ENCODE measurements around the gene NCBP1.
"Not testable (repeated sequence)": the region's sequence is repeated elsewhere in the genome, so short reads cannot be mapped to it uniquely, and the experiment has no call there.

The NCBP1 gene, protein sequence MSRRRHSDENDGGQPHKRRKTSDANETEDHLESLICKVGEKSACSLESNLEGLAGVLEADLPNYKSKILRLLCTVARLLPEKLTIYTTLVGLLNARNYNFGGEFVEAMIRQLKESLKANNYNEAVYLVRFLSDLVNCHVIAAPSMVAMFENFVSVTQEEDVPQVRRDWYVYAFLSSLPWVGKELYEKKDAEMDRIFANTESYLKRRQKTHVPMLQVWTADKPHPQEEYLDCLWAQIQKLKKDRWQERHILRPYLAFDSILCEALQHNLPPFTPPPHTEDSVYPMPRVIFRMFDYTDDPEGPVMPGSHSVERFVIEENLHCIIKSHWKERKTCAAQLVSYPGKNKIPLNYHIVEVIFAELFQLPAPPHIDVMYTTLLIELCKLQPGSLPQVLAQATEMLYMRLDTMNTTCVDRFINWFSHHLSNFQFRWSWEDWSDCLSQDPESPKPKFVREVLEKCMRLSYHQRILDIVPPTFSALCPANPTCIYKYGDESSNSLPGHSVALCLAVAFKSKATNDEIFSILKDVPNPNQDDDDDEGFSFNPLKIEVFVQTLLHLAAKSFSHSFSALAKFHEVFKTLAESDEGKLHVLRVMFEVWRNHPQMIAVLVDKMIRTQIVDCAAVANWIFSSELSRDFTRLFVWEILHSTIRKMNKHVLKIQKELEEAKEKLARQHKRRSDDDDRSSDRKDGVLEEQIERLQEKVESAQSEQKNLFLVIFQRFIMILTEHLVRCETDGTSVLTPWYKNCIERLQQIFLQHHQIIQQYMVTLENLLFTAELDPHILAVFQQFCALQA

DNA sequence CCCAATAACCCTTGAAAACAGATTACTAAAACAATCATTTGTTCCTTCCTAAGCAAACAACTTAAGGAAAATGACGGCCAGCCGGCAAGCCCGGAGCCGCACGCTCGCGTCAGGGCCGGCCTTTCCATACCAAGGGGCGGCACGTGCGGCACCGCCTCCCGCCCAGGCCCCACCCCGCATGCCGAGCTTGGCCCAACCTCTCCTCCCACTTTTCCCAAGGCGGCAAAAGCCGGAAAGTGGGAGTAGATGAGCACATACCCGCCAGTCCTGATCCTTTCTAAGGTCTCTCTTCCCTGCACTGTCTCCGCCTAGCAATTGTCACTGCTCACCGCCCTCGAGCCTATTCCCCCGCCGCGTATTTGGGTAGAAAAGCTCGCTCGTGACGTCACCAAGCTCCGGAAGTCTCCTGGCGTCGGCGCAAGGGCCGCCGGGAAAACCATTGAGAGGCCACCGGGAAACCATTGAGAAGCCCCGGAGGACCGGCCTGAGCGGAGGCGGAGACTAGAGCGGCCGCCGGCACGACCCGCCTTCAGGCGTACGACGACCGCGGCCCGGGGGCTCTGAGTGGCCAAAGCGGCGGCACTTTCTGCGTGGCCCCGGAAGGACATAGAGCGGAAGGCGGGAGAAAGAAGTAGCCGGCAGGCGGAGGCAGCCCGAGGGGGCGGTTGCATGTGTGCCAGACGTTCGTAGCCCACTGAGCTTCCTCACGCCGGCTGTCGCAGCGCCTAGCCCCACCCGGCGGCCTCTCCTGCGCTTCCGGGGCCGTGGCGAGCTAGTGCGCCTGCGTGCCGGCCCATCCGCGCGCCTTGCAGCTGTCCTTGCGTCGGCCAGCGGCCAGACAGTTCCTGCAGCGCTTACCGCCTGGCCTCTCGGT lies at the start of gene NCBP1, which contains the start of gene TSTD2:
Gene NCBP1 (plus strand): TSS at position 837 of the 874 bp plus-strand sequence. CDS start 61 bp downstream, outside the sequence.
Gene TSTD2 (minus strand): TSS at position 384 of the 874 bp plus-strand sequence. CDS start 5,806 bp downstream, outside the sequence.
- DNase-seq: peak; percentile 99

DNA sequence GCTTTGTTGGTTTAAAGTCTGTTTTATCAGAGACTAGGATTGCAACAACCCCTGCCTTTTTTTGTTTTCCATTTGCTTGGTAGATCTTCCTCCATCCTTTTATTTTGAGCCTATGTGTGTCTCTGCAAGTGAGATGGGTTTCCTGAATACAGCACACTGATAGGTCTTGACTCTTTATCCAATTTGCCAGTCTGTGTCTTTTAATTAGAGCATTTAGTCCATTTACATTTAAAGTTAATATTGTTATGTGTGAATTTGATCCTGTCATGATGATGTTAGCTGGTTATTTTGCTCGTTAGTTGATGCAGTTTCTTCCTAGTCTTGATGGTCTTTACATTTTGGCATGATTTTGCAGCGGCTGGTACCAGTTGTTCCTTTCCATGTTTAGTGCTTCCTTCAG lies 48.8 kb upstream of the NCBP1 start:
- DNase-seq: not testable (repeated sequence)

DNA sequence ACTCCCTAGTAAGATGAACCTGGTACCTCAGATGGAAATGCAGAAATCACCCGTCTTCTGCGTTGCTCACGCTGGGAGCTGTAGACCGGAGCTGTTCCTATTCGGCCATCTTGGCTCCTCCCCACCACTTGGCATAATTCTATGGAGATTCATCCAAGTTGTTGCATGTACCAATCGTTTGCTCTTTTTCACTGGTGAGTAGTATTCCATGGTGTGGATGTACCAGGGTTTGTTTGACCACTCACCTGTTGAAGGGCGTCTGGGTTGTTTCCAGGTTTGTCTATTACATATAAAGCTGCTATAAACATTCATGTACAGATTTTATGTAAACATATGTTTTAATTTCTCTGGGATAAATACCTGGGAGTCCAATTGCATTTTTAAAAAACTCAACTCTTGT lies 46.7 kb upstream of the NCBP1 start:
- not testable (repeated sequence) for DNase-seq

DNA sequence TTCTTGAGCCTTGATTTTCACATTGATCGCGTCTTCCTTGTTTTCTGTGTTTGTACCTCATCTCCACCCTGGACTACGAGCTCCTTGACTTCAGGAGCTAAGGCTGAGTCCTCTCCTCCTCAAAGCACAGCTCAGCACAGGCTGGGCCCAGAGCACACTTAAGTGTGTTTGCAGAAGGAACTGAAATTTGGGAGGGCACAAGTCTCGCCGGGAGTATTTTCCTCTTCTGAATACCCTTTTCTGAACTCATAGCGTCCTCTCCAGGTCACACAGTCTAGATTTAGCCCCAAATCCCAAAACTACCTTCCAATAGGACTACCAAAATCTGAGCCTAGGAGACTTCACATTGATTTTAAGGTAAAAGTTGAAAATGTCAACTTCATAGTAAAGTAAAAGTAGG lies 42.1 kb upstream of the NCBP1 start:
- DNase-seq: no peak

DNA sequence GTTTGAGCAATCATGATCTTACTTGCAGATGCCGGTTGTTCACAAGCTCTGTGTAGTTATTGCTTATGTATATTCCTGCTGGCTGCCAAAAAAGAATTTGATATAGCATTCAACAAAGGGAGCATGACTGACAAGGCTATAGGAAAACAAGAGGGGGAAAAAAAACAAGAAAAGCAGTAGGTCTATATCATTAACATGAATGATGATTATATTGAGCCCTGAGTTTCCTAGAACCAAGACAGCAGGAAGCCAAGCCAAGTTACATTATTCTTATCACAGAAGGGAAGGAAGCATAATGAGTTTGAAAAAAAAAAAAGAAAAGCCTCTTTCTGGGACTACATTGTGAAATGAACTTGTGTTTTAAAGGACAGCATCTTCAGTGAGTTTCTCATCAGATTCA lies 41.5 kb upstream of the NCBP1 start:
- DNase-seq: no peak

DNA sequence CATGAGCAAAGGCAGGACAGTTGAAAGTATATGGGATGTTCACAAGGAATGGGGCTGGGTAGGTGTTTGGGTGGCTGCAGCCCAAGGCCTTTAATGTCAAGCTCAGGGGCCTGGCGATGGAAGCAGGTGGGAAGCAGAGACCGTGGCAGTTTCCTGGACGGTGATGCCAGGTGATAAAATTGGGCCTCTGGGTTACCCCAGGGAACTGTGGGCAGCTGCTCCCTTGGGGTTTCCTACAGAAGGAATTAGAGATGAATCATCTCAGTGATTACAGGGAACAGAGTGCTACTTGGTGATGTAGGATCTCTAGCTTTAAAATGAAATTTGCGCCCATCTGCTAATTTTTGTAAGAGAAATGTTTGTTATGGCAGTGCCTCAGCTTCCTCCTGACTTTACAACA lies 39.7 kb upstream of the NCBP1 start:
- DNase-seq: no peak

DNA sequence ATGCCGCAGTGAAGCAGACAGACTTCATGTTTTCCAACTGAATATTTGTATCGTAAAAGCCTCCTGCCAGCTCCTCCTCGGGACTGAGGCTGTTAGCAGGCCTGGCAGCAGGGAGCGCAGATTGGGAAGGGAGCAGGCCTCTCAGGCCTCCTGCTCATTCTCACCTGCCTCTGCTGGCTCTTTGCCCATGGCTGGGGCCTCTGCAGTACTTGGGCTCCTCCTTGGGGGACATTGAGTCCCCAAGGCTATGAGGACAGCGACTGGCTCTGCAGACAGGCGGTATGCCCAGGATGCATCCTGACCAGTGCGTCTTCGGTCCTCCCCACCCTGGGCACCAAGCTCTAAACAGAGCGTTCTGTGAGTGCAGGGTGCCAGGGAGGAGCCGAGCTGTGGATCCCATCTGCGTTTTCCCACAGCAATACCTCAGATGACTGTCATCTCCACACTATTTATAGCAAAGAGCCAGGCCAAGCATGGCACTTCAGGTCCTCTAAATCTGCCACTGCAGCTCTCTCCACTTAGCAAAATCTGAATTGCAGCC lies 39.2 kb upstream of the NCBP1 start:
- DNase-seq: no peak

DNA sequence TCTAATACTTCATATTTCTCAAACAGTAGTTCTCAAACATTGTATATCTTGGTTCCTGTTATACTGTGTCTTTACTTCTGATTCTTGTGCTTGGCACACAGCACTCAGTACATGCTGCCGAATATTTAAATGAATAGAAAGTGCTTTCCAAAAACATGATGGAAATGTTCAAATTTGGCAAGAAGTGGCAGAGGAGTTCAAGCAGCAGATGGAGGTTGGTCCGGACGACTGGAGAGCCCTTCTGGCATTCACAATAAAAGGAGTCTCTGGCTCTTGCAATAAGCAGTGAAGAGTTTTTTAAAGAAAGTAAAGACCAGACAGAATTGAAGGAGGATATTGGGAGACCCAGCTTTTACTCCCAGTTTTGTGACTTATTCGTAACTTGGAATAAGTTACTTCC lies 36.7 kb upstream of the NCBP1 start:
- no peak for DNase-seq

DNA sequence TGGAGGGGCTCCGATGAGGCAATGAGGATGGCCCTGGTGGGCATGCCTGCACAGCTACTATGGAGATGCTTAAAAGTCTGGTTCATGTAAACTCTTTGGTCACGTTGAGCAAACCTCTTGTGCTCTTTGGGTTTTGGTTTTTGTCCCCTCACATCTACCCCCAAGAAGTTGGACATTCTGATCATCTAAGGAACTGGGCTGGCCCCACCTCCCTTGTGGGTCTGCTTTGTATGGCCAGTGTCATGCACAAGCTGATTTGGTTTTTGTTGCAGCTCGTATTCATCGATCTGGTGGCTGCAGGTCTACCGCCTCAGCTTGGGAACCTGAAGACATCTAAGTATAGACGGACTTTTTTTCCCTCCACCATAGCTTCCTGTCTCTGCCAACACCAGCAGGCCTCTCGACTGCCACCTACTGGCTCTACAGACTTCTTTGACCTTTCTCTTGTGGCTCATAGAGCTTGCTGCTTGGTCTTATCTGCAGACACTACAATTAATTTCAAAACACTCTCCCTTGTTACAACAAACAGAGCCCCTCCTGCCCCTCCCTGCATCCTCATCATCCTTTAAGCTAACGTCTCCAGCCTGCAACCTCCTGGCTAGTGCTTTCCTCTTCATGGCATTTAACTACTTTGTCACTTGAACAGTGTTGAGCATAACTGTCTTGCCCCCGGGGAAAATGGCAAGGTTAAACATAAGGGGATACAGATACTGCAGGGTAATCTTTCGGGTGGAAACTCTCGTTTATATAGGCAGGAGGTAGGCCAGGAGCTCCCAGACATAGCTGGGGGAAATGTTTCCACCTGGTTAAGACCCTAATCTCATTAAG lies 34.9 kb upstream of the NCBP1 start:
- DNase-seq: peak; percentile 78

DNA sequence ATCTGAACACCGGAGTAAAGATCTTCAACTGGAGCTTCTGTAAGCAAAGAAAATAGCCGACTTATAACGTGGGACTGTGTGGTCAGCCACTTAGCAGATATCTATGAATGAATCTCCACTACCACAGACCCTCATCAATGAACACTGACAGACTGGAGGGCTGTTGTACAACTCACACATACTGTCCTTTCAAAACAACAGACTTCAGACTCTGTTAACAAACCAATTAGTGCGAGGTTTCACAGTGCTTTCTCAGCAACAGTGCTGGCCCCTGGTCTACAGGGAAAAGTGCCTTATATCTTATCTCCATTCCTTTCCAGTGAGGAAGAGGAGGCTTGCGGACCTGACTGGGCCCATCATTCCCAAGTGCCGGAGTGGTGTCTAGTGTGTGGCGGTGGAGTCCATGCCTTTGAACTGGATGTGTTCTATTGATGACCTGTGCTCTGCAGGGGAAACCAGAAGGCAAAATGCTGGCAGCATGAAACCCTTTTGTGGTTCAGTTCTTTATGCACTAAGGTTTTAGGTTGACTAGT lies 34.2 kb upstream of the NCBP1 start:
- DNase-seq: no peak

DNA sequence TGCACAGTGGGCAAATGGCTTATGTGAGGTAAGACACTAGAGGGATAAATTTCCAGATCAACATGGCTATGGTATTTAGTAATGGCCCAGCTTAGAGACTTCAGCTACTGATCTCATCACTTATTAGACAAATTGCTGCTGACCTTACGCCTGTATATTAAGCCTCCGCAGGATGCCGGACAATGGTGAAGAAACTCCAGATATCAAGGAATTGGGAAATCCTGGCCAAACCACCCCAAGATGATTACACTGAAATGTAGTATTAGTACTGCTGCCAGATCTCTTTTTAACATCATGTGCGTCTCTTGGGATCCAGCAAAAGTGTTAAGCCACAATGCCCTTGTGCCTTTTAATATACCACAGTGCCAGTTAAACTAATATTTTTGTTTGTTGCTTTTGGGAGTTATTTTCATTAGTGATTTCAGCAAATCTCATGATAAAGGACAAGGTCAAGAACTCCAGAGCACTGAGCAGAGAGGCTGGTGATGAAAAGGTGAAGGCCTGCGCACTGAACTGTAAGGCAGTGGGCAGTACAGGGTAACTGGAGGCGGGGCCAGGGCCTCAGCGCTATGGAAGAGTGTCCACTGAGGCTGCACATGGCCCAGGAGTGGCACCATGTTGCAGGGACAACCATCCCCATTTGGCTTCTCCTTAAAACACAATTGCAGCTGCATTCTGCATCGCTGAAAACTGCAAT lies 32.9 kb upstream of the NCBP1 start:
- DNase-seq: no peak

DNA sequence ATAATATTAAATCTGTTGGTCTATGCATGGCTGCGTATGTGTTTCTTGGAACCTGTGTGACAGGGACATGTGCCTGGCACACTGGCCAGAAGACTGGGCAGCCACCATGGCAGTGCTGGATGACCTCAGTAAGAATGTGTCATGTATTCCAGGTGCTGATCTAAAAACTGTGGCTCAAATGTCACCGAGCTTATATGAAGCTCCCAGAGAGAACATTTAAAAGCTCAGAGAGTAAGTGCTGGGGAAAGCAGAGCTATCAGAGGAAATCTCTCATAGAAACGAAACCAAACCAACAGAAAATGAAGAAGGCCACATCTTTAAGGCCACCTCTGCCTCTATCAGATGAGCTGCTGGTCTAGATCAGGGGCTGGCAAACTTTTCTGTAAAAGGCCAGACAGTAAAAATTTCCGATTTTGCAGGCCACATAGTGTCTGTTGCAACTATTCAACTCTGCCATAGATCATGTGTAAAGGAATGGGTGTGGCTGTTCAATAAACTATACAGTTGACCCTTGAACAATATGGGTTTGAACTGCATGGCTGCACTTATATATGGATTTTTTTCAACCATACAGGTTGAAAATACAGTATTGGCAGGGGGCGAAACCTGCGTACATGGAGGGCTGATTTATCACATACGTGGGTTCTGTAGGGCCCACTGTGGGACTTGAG lies 32.3 kb upstream of the NCBP1 start:
- DNase-seq: no peak

DNA sequence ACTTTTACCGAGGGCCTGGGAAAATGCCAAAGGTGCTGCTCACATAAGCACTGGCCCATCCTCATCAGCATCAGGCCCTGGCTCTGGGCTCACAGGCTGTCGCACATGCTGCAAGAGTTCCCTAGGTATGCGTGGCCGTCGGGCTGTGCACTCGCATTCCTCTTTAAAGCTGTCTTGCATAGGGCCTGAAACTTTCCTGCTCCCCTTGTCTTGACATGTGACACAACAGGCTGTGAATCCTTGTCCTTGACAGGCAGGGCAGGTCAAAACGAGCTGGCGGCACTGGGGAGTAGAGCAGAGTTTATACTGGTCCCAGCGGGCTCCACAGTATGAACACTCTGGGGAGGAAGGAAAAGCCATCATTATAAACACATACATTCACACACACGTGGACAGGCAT lies 31.2 kb upstream of the NCBP1 start:
- no peak for DNase-seq

DNA sequence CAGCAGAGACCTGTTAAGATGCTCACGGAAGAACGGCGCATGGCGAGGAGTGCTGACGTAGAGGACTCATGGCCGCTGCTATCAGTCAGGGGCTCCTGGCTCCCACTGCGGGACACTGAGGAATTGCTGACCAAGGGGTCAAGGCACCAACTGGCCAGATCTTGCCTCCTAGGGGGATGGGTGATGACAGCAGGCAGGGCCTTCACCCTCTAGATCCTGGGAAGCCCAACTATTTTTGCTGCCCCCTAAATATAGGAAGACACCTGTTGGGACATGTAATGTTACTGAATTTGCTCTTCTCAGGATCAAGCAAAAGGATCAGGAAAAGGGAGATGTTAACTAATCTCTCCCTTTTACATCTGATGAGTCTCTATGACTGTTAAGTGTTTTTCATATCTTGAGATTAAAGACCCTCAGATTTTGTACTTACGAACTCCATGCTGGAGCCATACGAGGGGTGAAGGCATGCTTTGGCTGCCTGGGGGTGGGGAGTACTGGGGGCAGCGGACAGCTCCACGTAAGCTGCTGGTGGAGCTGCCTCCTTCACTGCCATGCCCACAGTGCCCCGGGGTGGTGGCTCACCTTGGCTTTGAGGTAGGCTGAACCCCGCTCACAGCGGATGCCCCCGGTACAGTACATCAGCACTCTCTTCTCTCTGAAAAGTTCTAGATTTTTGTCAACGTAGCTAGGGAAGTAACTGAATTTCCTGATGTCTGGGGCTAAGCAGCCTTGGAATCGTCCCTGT lies 28.5 kb upstream of the NCBP1 start:
- no peak for DNase-seq

DNA sequence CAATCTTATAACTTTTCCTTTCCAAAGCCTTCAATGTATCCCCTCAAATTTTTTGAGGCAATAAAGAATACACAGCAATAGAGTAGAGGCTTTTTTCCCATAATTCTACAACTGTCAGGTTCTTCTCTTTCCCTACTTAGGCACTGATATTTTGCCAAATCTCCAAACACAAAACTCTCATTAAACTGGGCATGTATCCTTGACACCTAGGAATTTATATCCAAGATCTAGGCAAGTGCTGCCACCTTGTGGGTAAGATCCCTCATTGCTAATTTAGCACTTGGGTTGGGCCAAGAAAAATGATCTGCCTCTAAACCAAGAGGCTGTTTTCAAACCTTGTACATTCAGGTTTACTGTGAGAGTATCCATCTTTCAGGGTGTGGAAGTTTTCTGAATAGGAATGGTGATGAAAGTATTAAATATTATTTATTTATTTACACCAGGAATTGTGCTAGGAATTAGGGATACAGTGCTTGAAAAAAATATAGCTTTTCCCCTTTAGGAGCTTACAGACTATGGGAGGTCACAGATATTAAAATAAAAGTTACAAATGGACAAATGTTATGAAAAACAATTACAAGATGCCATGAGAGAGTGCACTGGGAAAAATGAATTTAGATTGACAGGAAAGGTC lies 18.1 kb upstream of the NCBP1 start:
- peak; percentile 74 for DNase-seq

DNA sequence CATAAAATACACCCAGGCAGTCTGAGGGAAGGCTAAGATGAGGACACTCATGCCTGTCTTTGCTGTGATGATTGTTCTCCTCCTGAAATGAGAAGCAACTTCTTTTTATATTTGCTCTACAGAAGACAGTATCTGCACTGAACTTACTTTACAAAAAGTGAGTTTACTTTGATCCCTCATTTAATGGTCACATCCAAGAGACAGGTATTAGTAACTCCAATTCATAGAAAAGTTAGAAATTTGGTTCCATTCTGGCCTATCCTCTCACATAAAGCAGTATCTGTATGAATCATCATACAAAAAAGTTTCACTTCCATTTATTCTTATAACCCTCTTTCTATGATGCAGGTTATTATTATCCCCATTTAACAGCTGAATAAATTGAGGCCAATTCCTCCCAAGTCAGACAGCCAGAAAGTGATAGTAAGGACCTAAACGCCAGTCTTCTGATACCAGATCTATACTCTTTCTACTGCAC lies 15.6 kb upstream of the NCBP1 start:
- DNase-seq: no peak

DNA sequence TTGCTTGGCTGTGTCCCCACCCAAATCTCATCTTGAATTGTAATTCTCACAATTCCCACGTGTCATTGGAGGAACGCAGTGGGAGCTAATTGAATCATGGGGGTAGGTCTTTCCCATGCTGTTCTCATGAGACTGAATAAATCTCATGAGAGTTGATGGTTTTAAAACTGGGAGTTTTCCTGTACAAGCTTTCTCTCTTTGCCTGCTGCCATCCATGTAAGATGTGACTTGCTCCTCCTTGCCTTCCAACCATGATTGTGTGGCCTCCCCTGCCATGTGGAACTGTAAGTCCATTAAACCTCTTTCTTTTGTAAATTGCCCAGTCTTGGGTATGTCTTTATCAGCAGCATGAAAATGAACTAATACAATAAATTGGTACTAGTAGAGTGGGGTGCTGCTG lies 13.6 kb upstream of the NCBP1 start:
- not testable (repeated sequence) for DNase-seq

DNA sequence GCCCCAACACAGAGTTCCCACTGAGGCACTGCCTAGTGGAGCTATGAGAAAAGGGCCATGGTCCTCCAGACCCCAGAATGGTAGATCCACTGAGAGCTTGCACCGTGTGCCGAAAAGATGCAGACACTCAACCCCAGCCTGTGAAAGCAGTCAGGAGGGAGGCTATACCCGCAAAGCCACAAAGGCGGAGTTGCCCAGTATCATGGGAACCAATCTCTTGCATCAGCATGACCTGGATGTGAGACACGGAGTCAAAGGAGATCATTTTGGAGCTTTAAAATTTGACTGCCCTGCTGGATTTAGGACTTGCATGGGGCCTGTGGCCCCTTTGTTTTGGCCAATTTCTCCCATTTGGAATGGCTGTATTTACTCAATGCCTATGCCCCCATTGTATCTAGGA lies 11.1 kb upstream of the NCBP1 start:
- DNase-seq: not testable (repeated sequence)

DNA sequence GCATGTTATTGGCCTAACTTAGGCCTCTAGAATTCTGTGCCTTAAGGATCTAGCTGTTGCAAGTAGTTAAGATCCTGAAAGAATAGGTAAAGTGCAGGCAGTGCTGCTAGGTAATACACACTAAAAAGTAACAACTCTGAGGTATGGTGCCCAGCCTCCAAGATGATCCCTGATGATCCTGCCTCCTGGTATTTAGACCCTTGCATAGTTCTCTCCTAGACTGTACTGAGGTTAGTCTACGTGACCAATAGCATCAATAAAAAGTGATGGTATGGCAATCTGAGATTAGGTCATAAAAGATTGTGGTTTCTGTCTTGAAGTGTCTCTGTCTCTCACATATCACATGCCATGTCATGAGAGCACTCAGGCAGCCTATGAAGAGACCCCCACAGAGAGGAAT lies 9.7 kb upstream of the NCBP1 start:
- no peak for DNase-seq
